Measurements from ENCODE around the gene POLR3C. TPM values are rescaled to one million over a fixed set of nuclear protein-coding genes. Genes with fewer than 3 reads are reported as not detected.
A peak's percentile ranks its signal among the peaks of the same experiment; 100 is the strongest.

Gene POLR3C
- total and polyA plus RNA-seq, 7 experiments from 2014 or later = 22.0 to 48.9 (median 41.5) TPM

- Histone ChIP-seq H3K9me3 (ENCODE audit: control insufficient read depth in 2 of 3, low read length in 3 of 3) (no peaks in the 10 kb centered on the region), H3K4me1 (ENCODE audit: control insufficient read depth in 2 of 2, insufficient read depth in 2 of 2, low read length in 2 of 2) (peaks cover 10 to 15% of the 10 kb centered on the region in 2 donors), H3K36me3 (ENCODE audit: control insufficient read depth in 2 of 3, insufficient read depth in 3 of 3, low read length in 3 of 3) (peaks cover 0 to 37% (median 0%) of the 10 kb centered on the region in 3 experiments), H3K4me3 (ENCODE audit: low read length) (peak overlapping the region; percentile 86), H3K27ac (ENCODE audit: low read depth, low read length) (peak overlapping the region; percentile 69), H3K27me3 (ENCODE audit: control insufficient read depth in 2 of 2, insufficient read depth in 2 of 2, low read length in 2 of 2) (no peaks in the 10 kb centered on the region)
- ATAC-seq = peak; percentile 66
- H3K27ac Mint-ChIP-seq = peak overlapping the region in 5 of 9 donors; percentile 54 to 93 (median 77)
- H3K27me3 Mint-ChIP-seq = no peaks in the 10 kb centered on the region
- no peak overlapping the region for H3K4me3 Mint-ChIP-seq
- ChIA-PET CTCF (interaction anchor here (0.7 to 5.8 kb wide), 20 partner anchors 12 to 171 kb away, joined by 3 to 81 read pairs (median 8); partner anchors contain the start of genes ANKRD34A, ITGA10, PEX11B and PIAS3), POLR2A (interaction anchor here (1.1 to 4.7 kb wide), 11 partner anchors 13 to 166 kb away, joined by 3 to 49 read pairs (median 7); partner anchors contain the start of genes PIAS3, POLR3C, RBM8A and RNF115)
- peaks cover 6 to 23% (median 18%) of the 10 kb centered on the region in 7 donors for H3K4me1 Mint-ChIP-seq
- H3K36me3 Mint-ChIP-seq = peaks cover 4 to 20% (median 8%) of the 10 kb centered on the region in 5 donors
- H3K9me3 Mint-ChIP-seq = no peaks in the 10 kb centered on the region
- intact Hi-C loops (cut with micrococcal nuclease) = no loop called here
- DNase-seq = peak in 7 of 9 donors; percentile 11 to 41 (median 25)
These were observed 22.2 kb downstream of the POLR3C start for GRCh38 chr1:145846201-145846612.

- H3K27ac Mint-ChIP-seq = peak overlapping the region in 5 of 9 donors; percentile 4 to 56 (median 38)
- Histone ChIP-seq H3K27me3 (ENCODE audit: control insufficient read depth in 2 of 2, insufficient read depth in 2 of 2, low read length in 2 of 2) (no peaks in the 10 kb centered on the region), H3K4me1 (ENCODE audit: control insufficient read depth in 2 of 2, insufficient read depth in 2 of 2, low read length in 2 of 2) (peaks cover 10 to 15% of the 10 kb centered on the region in 2 donors), H3K27ac (ENCODE audit: low read depth, low read length) (no peak overlapping the region), H3K4me3 (ENCODE audit: low read length) (no peak overlapping the region), H3K36me3 (ENCODE audit: control insufficient read depth in 2 of 3, insufficient read depth in 3 of 3, low read length in 3 of 3) (peaks cover 0 to 22% (median 0%) of the 10 kb centered on the region in 3 experiments), H3K9me3 (ENCODE audit: control insufficient read depth in 2 of 3, low read length in 3 of 3) (no peaks in the 10 kb centered on the region)
- intact Hi-C loops (cut with micrococcal nuclease) = no loop called here
- DNase-seq (no peak), ATAC-seq (no peak)
- no peaks in the 10 kb centered on the region for H3K9me3 Mint-ChIP-seq
- ChIA-PET CTCF (interaction anchor here (0.7 to 5.8 kb wide), 7 partner anchors 10 to 166 kb away, joined by 3 to 81 read pairs (median 6); partner anchors contain the start of gene PIAS3), POLR2A (interaction anchor here (0.6 to 4.7 kb wide), 6 partner anchors 11 to 146 kb away, joined by 3 to 49 read pairs (median 4); partner anchors contain the start of genes LIX1L and PIAS3)
- no peaks in the 10 kb centered on the region for H3K27me3 Mint-ChIP-seq
- peaks cover 0 to 12% (median 3%) of the 10 kb centered on the region in 5 donors for H3K36me3 Mint-ChIP-seq
- peaks cover 6 to 23% (median 18%) of the 10 kb centered on the region in 7 donors for H3K4me1 Mint-ChIP-seq
- no peak overlapping the region for H3K4me3 Mint-ChIP-seq
These were observed 23.8 kb downstream of the POLR3C start for GRCh38 chr1:145847827-145848226.

GRCh38 chr1:145849356-145850160 lies 25.6 kb downstream of the POLR3C start:
- peak overlapping the region in 7 of 9 donors; percentile 49 to 84 (median 67) for H3K27ac Mint-ChIP-seq
- H3K4me1 Mint-ChIP-seq = peaks cover 6 to 23% (median 18%) of the 10 kb centered on the region in 7 donors
- CTCF ChIA-PET = interaction anchor here (0.5 to 4.7 kb wide), 3 partner anchors 11 to 179 kb away, joined by 3 to 21 read pairs (median 5); no protein-coding TSS in a partner anchor
- DNase-seq = no peak
- Histone ChIP-seq H3K36me3 (ENCODE audit: control insufficient read depth in 2 of 3, insufficient read depth in 3 of 3, low read length in 3 of 3) (peaks cover 0 to 35% (median 0%) of the 10 kb centered on the region in 3 experiments), H3K27ac (ENCODE audit: low read depth, low read length) (no peak overlapping the region), H3K9me3 (ENCODE audit: control insufficient read depth in 2 of 3, low read length in 3 of 3) (no peaks in the 10 kb centered on the region), H3K4me1 (ENCODE audit: control insufficient read depth in 2 of 2, insufficient read depth in 2 of 2, low read length in 2 of 2) (peaks cover 10 to 15% of the 10 kb centered on the region in 2 donors), H3K27me3 (ENCODE audit: control insufficient read depth in 2 of 2, insufficient read depth in 2 of 2, low read length in 2 of 2) (no peaks in the 10 kb centered on the region), H3K4me3 (ENCODE audit: low read length) (no peak overlapping the region)
- no peaks in the 10 kb centered on the region for H3K27me3 Mint-ChIP-seq
- intact Hi-C loops (cut with micrococcal nuclease) = no loop called here
- H3K9me3 Mint-ChIP-seq = no peaks in the 10 kb centered on the region
- POLR2A ChIA-PET = interaction anchor here (1.0 to 1.3 kb wide), 3 partner anchors 9 to 145 kb away, joined by 3 to 4 read pairs (median 4); partner anchors contain the start of genes PIAS3 and RBM8A
- H3K4me3 Mint-ChIP-seq = peak overlapping the region in 1 of 10 donors; percentile 10
- H3K36me3 Mint-ChIP-seq = peaks cover 0 to 13% (median 4%) of the 10 kb centered on the region in 5 donors
- no peak for ATAC-seq

GRCh38 chr1:145855426-145855948 lies 31.5 kb downstream of the POLR3C start:
- Histone ChIP-seq H3K4me3 (ENCODE audit: low read length) (no peak overlapping the region), H3K9me3 (ENCODE audit: control insufficient read depth in 2 of 3, low read length in 3 of 3) (no peaks in the 10 kb centered on the region), H3K4me1 (ENCODE audit: control insufficient read depth in 2 of 2, insufficient read depth in 2 of 2, low read length in 2 of 2) (peaks cover 7 to 10% of the 10 kb centered on the region in 2 donors), H3K27ac (ENCODE audit: low read depth, low read length) (no peak overlapping the region), H3K36me3 (ENCODE audit: control insufficient read depth in 2 of 3, insufficient read depth in 3 of 3, low read length in 3 of 3) (peaks cover 0 to 44% (median 0%) of the 10 kb centered on the region in 3 experiments), H3K27me3 (ENCODE audit: control insufficient read depth in 2 of 2, insufficient read depth in 2 of 2, low read length in 2 of 2) (no peaks in the 10 kb centered on the region)
- no peaks in the 10 kb centered on the region for H3K27me3 Mint-ChIP-seq
- intact Hi-C loops (cut with micrococcal nuclease) = no loop called here
- DNase-seq (no peak), ATAC-seq (no peak)
- peak overlapping the region in 1 of 9 donors; percentile 58 for H3K27ac Mint-ChIP-seq
- peaks cover 13 to 22% (median 16%) of the 10 kb centered on the region in 7 donors for H3K4me1 Mint-ChIP-seq
- H3K9me3 Mint-ChIP-seq = no peaks in the 10 kb centered on the region
- POLR2A ChIA-PET = interaction anchor here (1.0 kb wide), 1 partner anchor 109 kb away, joined by 4 read pairs; the partner anchor contains the start of gene ANKRD34A
- CTCF ChIA-PET = no interaction called here
- peak overlapping the region in 2 of 10 donors; percentile 28 to 82 for H3K4me3 Mint-ChIP-seq
- H3K36me3 Mint-ChIP-seq = peaks cover 0 to 29% (median 4%) of the 10 kb centered on the region in 5 donors

- intact Hi-C loops (cut with micrococcal nuclease) = no loop called here
- H3K9me3 Mint-ChIP-seq = no peaks in the 10 kb centered on the region
- Histone ChIP-seq H3K27me3 (ENCODE audit: control insufficient read depth in 2 of 2, insufficient read depth in 2 of 2, low read length in 2 of 2) (no peaks in the 10 kb centered on the region), H3K36me3 (ENCODE audit: control insufficient read depth in 2 of 3, insufficient read depth in 3 of 3, low read length in 3 of 3) (peaks cover 0 to 38% (median 0%) of the 10 kb centered on the region in 3 experiments), H3K9me3 (ENCODE audit: control insufficient read depth in 2 of 3, low read length in 3 of 3) (no peaks in the 10 kb centered on the region), H3K27ac (ENCODE audit: low read depth, low read length) (no peak overlapping the region), H3K4me3 (ENCODE audit: low read length) (no peak overlapping the region), H3K4me1 (ENCODE audit: control insufficient read depth in 2 of 2, insufficient read depth in 2 of 2, low read length in 2 of 2) (peaks cover 7 to 10% of the 10 kb centered on the region in 2 donors)
- peaks cover 0 to 23% (median 4%) of the 10 kb centered on the region in 5 donors for H3K36me3 Mint-ChIP-seq
- no peaks in the 10 kb centered on the region for H3K27me3 Mint-ChIP-seq
- CTCF ChIA-PET = interaction anchor here (1.0 to 4.3 kb wide), 2 partner anchors 11 to 159 kb away, joined by 3 to 81 read pairs; partner anchors contain the start of gene NUDT17
- no peak overlapping the region for H3K27ac Mint-ChIP-seq
- H3K4me1 Mint-ChIP-seq = peaks cover 10 to 22% (median 13%) of the 10 kb centered on the region in 7 donors
- POLR2A ChIA-PET = interaction anchor here (1.2 to 4.7 kb wide), 9 partner anchors 11 to 140 kb away, joined by 4 to 49 read pairs (median 23); partner anchors contain the start of genes LIX1L, NUDT17, PEX11B and POLR3C
- H3K4me3 Mint-ChIP-seq = peak overlapping the region in 4 of 10 donors; percentile 17 to 98 (median 78)
- ATAC-seq = no peak
- no peak for DNase-seq
These were observed 33.2 kb downstream of the POLR3C start for GRCh38 chr1:145857170-145857569.

Data from naive thymus-derived CD4-positive, alpha-beta T cell (primary cell).